Common myeloid progenitor, CD34-positive (primary cell): ENCODE measurements around the gene CDC123.
"Not testable (repeated sequence)": the region's sequence is repeated elsewhere in the genome, so short reads cannot be mapped to it uniquely, and the experiment has no call there.

Experiments used
- CTCF ChIA-PET: fragments of 350-600 bp; sonication (Branson Sonifier 250); formaldehyde crosslinking; loops from one replicate; lab custom pipeline; 2021; ENCODE audit warnings: antibody characterized with exemption; lab: Charles Lee
- POLR2A ChIA-PET: fragments of 350-600 bp; sonication (Branson Sonifier 250); formaldehyde crosslinking; loops from one replicate; lab custom pipeline; 2021; ENCODE audit warnings: antibody characterized with exemption; lab: Charles Lee
- DNase-seq, 3 donors: peaks; one replicate each; pipeline versions ENCODE4 v3.0.0 to v3.0.0-alpha.2; 2013
- H3K27ac ChIP-seq, 2 experiments: 1 replicate in 1 of 2; 2 replicates in 1 of 2; pipeline ENCODE4 v1.7.0; 2013; ENCODE audit warnings: inconsistent platforms in 2 of 2, low read length in 2 of 2, mild to moderate bottlenecking in 2 of 2, low read depth in 1 of 2, moderate library complexity in 1 of 2; ENCODE audit not compliant: severe bottlenecking in 2 of 2, insufficient read depth in 1 of 2, poor library complexity in 1 of 2
- H3K27me3 ChIP-seq, 5 experiments: replicated peaks in 2 of 5; 1 replicate in 3 of 5; 2 replicates in 2 of 5; pipeline versions ENCODE4 v1.6.1 to v1.7.0; 2013; ENCODE audit warnings: low read length in 4 of 5, mild to moderate bottlenecking in 2 of 5, moderate library complexity in 2 of 5, inconsistent platforms in 1 of 5; ENCODE audit not compliant: insufficient read depth in 5 of 5, control insufficient read depth in 4 of 5
- H3K36me3 ChIP-seq, 4 experiments: 1 replicate in 2 of 4; 2 replicates in 2 of 4; pipeline versions ENCODE4 v1.6.1 to v1.7.0; 2013; ENCODE audit warnings: low read length in 3 of 4, control low read depth in 1 of 4, mild to moderate bottlenecking in 1 of 4; ENCODE audit not compliant: control insufficient read depth in 4 of 4, insufficient read depth in 4 of 4
- H3K4me1 ChIP-seq, 4 experiments: 1 replicate in 3 of 4; 2 replicates in 1 of 4; pipeline versions ENCODE4 v1.6.1 to v1.7.1; 2013; ENCODE audit warnings: low read length in 3 of 4, mild to moderate bottlenecking in 3 of 4, control low read depth in 1 of 4, inconsistent platforms in 1 of 4, moderate library complexity in 1 of 4; ENCODE audit not compliant: control insufficient read depth in 4 of 4, insufficient read depth in 4 of 4; ENCODE audit errors: control extremely low read depth in 1 of 4
- H3K4me3 ChIP-seq, 7 experiments: 1 replicate in 4 of 7; 2 replicates in 3 of 7; pipeline versions ENCODE4 v1.5.1 to v1.7.0; 2013; ENCODE audit warnings: mild to moderate bottlenecking in 7 of 7, low read length in 6 of 7, moderate library complexity in 6 of 7, inconsistent platforms in 2 of 7, low read depth in 2 of 7, control low read depth in 1 of 7; ENCODE audit not compliant: insufficient read depth in 4 of 7, control insufficient read depth in 1 of 7; ENCODE audit errors: extremely low read depth in 1 of 7
- H3K9me3 ChIP-seq, 5 experiments: 1 replicate in 4 of 5; 2 replicates in 1 of 5; pipeline versions ENCODE4 v1.6.1 to v1.7.1; 2013; ENCODE audit warnings: low read length in 4 of 5, mild to moderate bottlenecking in 2 of 5, inconsistent platforms in 1 of 5, low read depth in 1 of 5, moderate library complexity in 1 of 5; ENCODE audit not compliant: control insufficient read depth in 4 of 5, insufficient read depth in 2 of 5; ENCODE audit errors: control extremely low read depth in 1 of 5
- WGBS: methylation state at CpG from one replicate; pipeline ENCODE4 v1.1.5; 2013; ENCODE audit not compliant: insufficient coverage; 5-methylcytosine and 5-hydroxymethylcytosine counted together

CDC123 gene

GRCh38 chr10:12162927-12163326 lies 33.1 kb upstream of the CDC123 start:
- WGBS, result 100% methylated on average over 4 of the region's 6 CpGs
- Histone ChIP-seq H3K9me3 (no peaks in the 10 kb centered on the region), H3K4me3 (no peak overlapping the region), H3K4me1 (no peaks in the 10 kb centered on the region), H3K36me3 (peaks cover 31 to 78% (median 46%) of the 10 kb centered on the region in 4 experiments), H3K27me3 (no peaks in the 10 kb centered on the region), H3K27ac (no peak overlapping the region)
- ChIA-PET CTCF (interaction anchor here (2.1 kb wide), 1 partner anchor 26 kb away, joined by 6 read pairs; no protein-coding TSS in a partner anchor), POLR2A (interaction anchor here (0.6 kb wide), 1 partner anchor 80 kb away, joined by 5 read pairs; no protein-coding TSS in a partner anchor)
- DNase-seq, result no peak

- H3K4me3 ChIP-seq, result no peak overlapping the region
- H3K36me3 ChIP-seq, result peaks cover 29 to 76% (median 49%) of the 10 kb centered on the region in 4 experiments
- 97% methylated on average over 10 of the region's 12 CpGs for WGBS
- DNase-seq, result no peak
- no peaks in the 10 kb centered on the region for H3K4me1 ChIP-seq
- ChIA-PET POLR2A (no interaction called here), CTCF (interaction anchor here (2.1 kb wide), 1 partner anchor 28 kb away, joined by 6 read pairs; no protein-coding TSS in a partner anchor)
- no peak overlapping the region for H3K27ac ChIP-seq
- no peaks in the 10 kb centered on the region for H3K27me3 ChIP-seq
- H3K9me3 ChIP-seq, result no peaks in the 10 kb centered on the region
These were observed 31.9 kb upstream of the CDC123 start for GRCh38 chr10:12164085-12164484.

GRCh38 chr10:12165036-12165435 lies 31.0 kb upstream of the CDC123 start:
- H3K9me3 ChIP-seq, result no peaks in the 10 kb centered on the region
- WGBS, result no CpG with 5 or more reads among the region's 3 CpGs
- no peaks in the 10 kb centered on the region for H3K4me1 ChIP-seq
- POLR2A ChIA-PET, result no interaction called here
- H3K27ac ChIP-seq, result no peak overlapping the region
- CTCF ChIA-PET, result no interaction called here
- peaks cover 28 to 76% (median 55%) of the 10 kb centered on the region in 4 experiments for H3K36me3 ChIP-seq
- H3K27me3 ChIP-seq, result no peaks in the 10 kb centered on the region
- no peak overlapping the region for H3K4me3 ChIP-seq
- no peak for DNase-seq

- Histone ChIP-seq H3K4me3 (no peak overlapping the region), H3K4me1 (no peaks in the 10 kb centered on the region), H3K27ac (no peak overlapping the region), H3K36me3 (peaks cover 27 to 77% (median 60%) of the 10 kb centered on the region in 4 experiments), H3K9me3 (no peaks in the 10 kb centered on the region), H3K27me3 (no peaks in the 10 kb centered on the region)
- POLR2A ChIA-PET, result no interaction called here
- no peak for DNase-seq
- CTCF ChIA-PET, result interaction anchor here (1.1 kb wide), 1 partner anchor 34 kb away, joined by 3 read pairs; no protein-coding TSS in a partner anchor
- WGBS, result 96% methylated on average over 6 of the region's 6 CpGs
These were observed 29.8 kb upstream of the CDC123 start for GRCh38 chr10:12165999-12166775.

GRCh38 chr10:12171512-12171911 lies 24.5 kb upstream of the CDC123 start:
- CTCF ChIA-PET, result interaction anchor here (1.0 kb wide), 1 partner anchor 9 kb away, joined by 3 read pairs; no protein-coding TSS in a partner anchor
- H3K27me3 ChIP-seq, POLR2A ChIA-PET, DNase-seq, H3K27ac ChIP-seq, H3K4me3 ChIP-seq, H3K4me1 ChIP-seq, H3K9me3 ChIP-seq: not testable (repeated sequence)
- 100% methylated on average over 1 of the region's 6 CpGs for WGBS
- H3K36me3 ChIP-seq, result peaks cover 19 to 67% (median 46%) of the 10 kb centered on the region in 4 experiments

GRCh38 chr10:12177642-12178041 lies 18.3 kb upstream of the CDC123 start:
- Histone ChIP-seq H3K9me3 (no peaks in the 10 kb centered on the region), H3K4me1 (peaks cover 4 to 18% (median 12%) of the 10 kb centered on the region in 4 experiments), H3K4me3 (no peak overlapping the region), H3K27ac (no peak overlapping the region), H3K27me3 (no peaks in the 10 kb centered on the region), H3K36me3 (peaks cover 7 to 58% (median 24%) of the 10 kb centered on the region in 4 experiments)
- POLR2A ChIA-PET, result no interaction called here
- 97% methylated on average over 8 of the region's 9 CpGs for WGBS
- no peak for DNase-seq
- CTCF ChIA-PET, result interaction anchor here (1.5 kb wide), 1 partner anchor 8 kb away, joined by 5 read pairs; no protein-coding TSS in a partner anchor

- H3K36me3 ChIP-seq, result peaks cover 4 to 52% (median 16%) of the 10 kb centered on the region in 4 experiments
- H3K27me3 ChIP-seq, result no peaks in the 10 kb centered on the region
- POLR2A ChIA-PET, result no interaction called here
- peaks cover 4 to 18% (median 12%) of the 10 kb centered on the region in 4 experiments for H3K4me1 ChIP-seq
- CTCF ChIA-PET, result interaction anchor here (1.4 to 2.9 kb wide), 5 partner anchors 12 to 166 kb away, joined by 3 to 11 read pairs (median 5); partner anchors contain the start of genes CDC123 and NUDT5
- no peak for DNase-seq
- H3K27ac ChIP-seq, result no peak overlapping the region
- no CpG with 5 or more reads among the region's 4 CpGs for WGBS
- H3K9me3 ChIP-seq, result no peaks in the 10 kb centered on the region
- no peak overlapping the region for H3K4me3 ChIP-seq
These were observed 16.3 kb upstream of the CDC123 start for GRCh38 chr10:12179606-12180170.
